CD4-positive, alpha-beta T cell (primary cell): ENCODE measurements around the gene SPRTN. TPM values are rescaled to one million over a fixed set of nuclear protein-coding genes. Genes with fewer than 3 reads are reported as not detected.

Experiments
- ATAC-seq: fragments of 200-7000 bp; cut with Tn5 transposase; one replicate; pipeline ENCODE4 v1.10.0; 2022; ENCODE audit warnings: mild to moderate bottlenecking; ENCODE audit not compliant: poor library complexity
- CTCF ChIA-PET: fragments of 350-600 bp; sonication (Branson Sonifier 250); formaldehyde crosslinking; loops from one replicate; lab custom pipeline; 2021; ENCODE audit warnings: antibody characterized with exemption, inconsistent platforms; lab: Charles Lee
- POLR2A ChIA-PET: fragments of 350-600 bp; sonication (Branson Sonifier 250); formaldehyde crosslinking; loops from one replicate; lab custom pipeline; 2021; ENCODE audit warnings: antibody characterized with exemption, inconsistent platforms; lab: Charles Lee
- DNase-seq, 14 experiments: peaks; one replicate each; pipeline ENCODE4 v3.0.0-alpha.2; 2013 to 2020; ENCODE audit warnings: mixed read lengths in 2 of 14
- H3K27ac ChIP-seq, 2 donors: one replicate each; pipeline versions ENCODE4 v1.5.1 to v1.7.0; 2013; ENCODE audit warnings: low read length in 2 of 2, low read depth in 1 of 2, mild to moderate bottlenecking in 1 of 2
- H3K27me3 ChIP-seq, 2 experiments: 1 replicate in 1 of 2; 2 replicates in 1 of 2; pipeline versions ENCODE4 v1.6.1 to v1.7.0; 2013; ENCODE audit warnings: low read length in 2 of 2, control low read depth in 1 of 2, mild to moderate bottlenecking in 1 of 2, moderate library complexity in 1 of 2; ENCODE audit not compliant: insufficient read depth in 2 of 2, control insufficient read depth in 1 of 2
- H3K36me3 ChIP-seq: one replicate; pipeline ENCODE4 v1.6.1; 2013; ENCODE audit warnings: low read length, control low read depth; ENCODE audit not compliant: insufficient read depth
- H3K4me1 ChIP-seq: one replicate; pipeline ENCODE4 v1.6.1; 2013; ENCODE audit warnings: low read length, control low read depth; ENCODE audit not compliant: insufficient read depth
- H3K4me3 ChIP-seq: one replicate; pipeline ENCODE4 v1.5.1; 2013; ENCODE audit warnings: mild to moderate bottlenecking, low read length, moderate library complexity
- H3K9me3 ChIP-seq, 2 experiments: 1 replicate in 1 of 2; 2 replicates in 1 of 2; pipeline versions ENCODE4 v1.6.1 to v1.7.0; 2013; ENCODE audit warnings: low read length in 2 of 2, mild to moderate bottlenecking in 2 of 2, control low read depth in 1 of 2, moderate library complexity in 1 of 2; ENCODE audit not compliant: control insufficient read depth in 1 of 2, insufficient read depth in 1 of 2
- H3K27ac Mint-ChIP-seq: one replicate; pipeline ENCODE4 v1.8.0; 2020; ENCODE audit warnings: mixed read lengths
- H3K27me3 Mint-ChIP-seq: one replicate; pipeline ENCODE4 v1.8.0; 2021; ENCODE audit warnings: mixed read lengths
- H3K36me3 Mint-ChIP-seq: one replicate; pipeline ENCODE4 v1.8.0; 2021; ENCODE audit warnings: low read depth, mixed read lengths
- H3K4me1 Mint-ChIP-seq: one replicate; pipeline ENCODE4 v1.8.0; 2021; ENCODE audit warnings: low read depth, mixed read lengths
- H3K4me3 Mint-ChIP-seq: one replicate; pipeline ENCODE4 v1.8.0; 2020; ENCODE audit warnings: mild to moderate bottlenecking, mixed read lengths
- H3K9me3 Mint-ChIP-seq: one replicate; pipeline ENCODE4 v1.8.0; 2020; ENCODE audit warnings: mixed read lengths
- CTCF ChIP-seq: fragments of 200-600 bp; IDR thresholded peaks from one replicate; pipeline ENCODE4 v1.8.0; 2022; ENCODE audit warnings: antibody characterized with exemption, mild to moderate bottlenecking
- intact Hi-C, 2 experiments: fragments of 100-400 bp; cut with DNase I in 1 of 2; cut with micrococcal nuclease in 1 of 2; formaldehyde crosslinking; loops; one replicate each; pipeline versions ENCODE4 v1.15.1 to v1.9.0; 2023 to 2025; cut with DNase I, micrococcal nuclease
- total RNA-seq, 174 experiments: library from RNA in 2 of 174; stranded (reverse) in 2 of 174; gene quantifications; one replicate each; pipeline ENCODE4 v1.2.3 and lab custom pipeline; 2021 to 2026

Gene SPRTN
- total RNA-seq, 2 experiments from 2014 or later = 27.7 to 30.9 TPM

DNA sequence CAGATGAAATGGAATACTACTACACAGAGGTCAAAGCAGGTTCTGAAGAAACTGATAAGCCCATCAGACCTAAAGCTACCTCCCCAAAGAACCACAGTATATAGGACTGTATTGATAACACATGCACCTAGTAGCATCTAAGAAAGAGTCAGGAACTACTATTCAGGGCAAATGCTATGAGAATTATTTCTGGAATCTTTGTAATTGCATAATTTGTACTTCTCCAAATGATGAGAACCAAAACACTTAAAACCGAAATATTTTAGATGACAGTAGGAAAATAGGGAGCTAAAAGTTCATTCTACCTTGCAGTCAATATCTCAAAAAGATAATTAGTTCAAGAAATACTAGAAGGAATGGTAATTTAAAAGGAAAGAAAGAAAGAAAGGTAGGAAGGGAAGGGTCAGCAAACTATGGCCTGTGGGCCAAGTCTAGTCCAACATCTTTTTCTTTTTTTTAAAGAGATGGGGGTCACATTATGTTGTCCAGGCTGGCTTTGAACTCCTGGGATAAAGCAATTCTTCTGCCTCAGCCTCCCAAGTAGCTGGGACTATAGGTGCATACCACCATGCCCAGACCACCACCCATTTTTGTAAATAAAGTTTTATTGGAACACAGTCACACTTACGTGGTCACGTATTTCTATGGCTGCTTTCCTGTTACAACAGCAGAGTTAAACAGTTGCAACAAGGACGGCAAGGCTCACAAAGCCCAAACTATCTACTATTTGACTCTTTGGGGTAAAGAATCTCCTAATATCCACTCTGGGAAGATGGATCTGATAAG, 60.0 kb downstream of the SPRTN start:
- H3K4me3 ChIP-seq = no peak overlapping the region
- H3K36me3 Mint-ChIP-seq = peaks cover 11% of the 10 kb centered on the region
- H3K27me3 ChIP-seq = no peaks in the 10 kb centered on the region
- intact Hi-C loops = no loop called here
- H3K9me3 ChIP-seq = no peaks in the 10 kb centered on the region
- no peak overlapping the region for H3K27ac ChIP-seq
- no peak overlapping the region for H3K4me3 Mint-ChIP-seq
- DNase-seq (no peak), ATAC-seq (no peak)
- H3K9me3 Mint-ChIP-seq = no peaks in the 10 kb centered on the region
- ChIA-PET POLR2A (interaction anchor here (0.5 kb wide), 1 partner anchor 22 kb away, joined by 4 read pairs; no protein-coding TSS in a partner anchor), CTCF (no interaction called here)
- H3K4me1 ChIP-seq = no peaks in the 10 kb centered on the region
- no peak for TF ChIP-seq CTCF
- H3K27ac Mint-ChIP-seq = no peak overlapping the region
- no peaks in the 10 kb centered on the region for H3K27me3 Mint-ChIP-seq
- no peaks in the 10 kb centered on the region for H3K36me3 ChIP-seq
- peaks cover 81% of the 10 kb centered on the region for H3K4me1 Mint-ChIP-seq

DNA sequence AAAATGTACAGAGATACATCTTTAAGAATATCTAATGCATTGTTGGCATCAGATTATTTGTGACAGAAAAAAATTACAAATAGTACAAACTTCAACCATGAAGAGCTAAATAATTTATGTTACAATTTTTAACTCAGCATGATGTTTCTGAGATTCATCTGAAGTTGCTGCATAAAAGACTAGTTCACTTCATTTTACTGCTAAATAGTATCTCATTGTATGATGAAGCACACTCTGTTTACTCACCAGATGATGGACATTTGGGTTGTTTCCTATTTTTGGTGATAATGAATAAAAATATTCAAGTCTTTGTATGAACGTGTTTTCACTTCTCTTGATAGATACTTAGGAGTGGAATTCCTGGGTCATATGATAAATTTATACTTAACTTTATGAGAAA, 63.4 kb downstream of the SPRTN start:
- Mint-ChIP-seq H3K9me3 (no peaks in the 10 kb centered on the region), H3K4me1 (peaks cover 62% of the 10 kb centered on the region), H3K27ac (no peak overlapping the region), H3K27me3 (no peaks in the 10 kb centered on the region), H3K4me3 (no peak overlapping the region), H3K36me3 (peaks cover 10% of the 10 kb centered on the region)
- ATAC-seq = no peak
- Histone ChIP-seq H3K9me3 (no peaks in the 10 kb centered on the region), H3K4me1 (peaks cover 3% of the 10 kb centered on the region), H3K27ac (no peak overlapping the region), H3K4me3 (no peak overlapping the region), H3K27me3 (no peaks in the 10 kb centered on the region), H3K36me3 (no peaks in the 10 kb centered on the region)
- ChIA-PET POLR2A (no interaction called here), CTCF (interaction anchor here (0.6 kb wide), 1 partner anchor 15 kb away, joined by 3 read pairs; no protein-coding TSS in a partner anchor)
- TF ChIP-seq CTCF = no peak
- intact Hi-C loops = no loop called here
- no peak for DNase-seq

DNA sequence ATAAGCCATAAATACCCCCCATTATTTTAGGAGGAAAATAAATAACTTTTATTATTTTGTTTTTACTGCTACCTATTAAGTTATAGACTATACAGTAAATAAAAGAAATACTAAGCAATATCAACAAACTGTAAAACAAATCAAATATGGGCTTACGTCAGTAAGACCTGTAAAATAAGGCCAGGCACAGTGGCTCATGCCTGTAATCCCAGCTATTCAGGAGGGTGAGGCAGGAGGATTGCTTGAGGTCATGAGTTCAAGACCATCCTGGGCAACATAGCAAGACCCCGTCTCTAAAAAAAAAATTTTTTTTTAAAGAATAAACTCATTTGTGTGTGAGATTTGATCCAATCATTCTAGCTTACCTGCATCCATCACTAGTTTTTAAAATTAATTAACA, 66.2 kb downstream of the SPRTN start:
- no peaks in the 10 kb centered on the region for H3K27me3 ChIP-seq
- DNase-seq = no peak
- peaks cover 37% of the 10 kb centered on the region for H3K4me1 Mint-ChIP-seq
- peaks cover 10% of the 10 kb centered on the region for H3K36me3 Mint-ChIP-seq
- H3K9me3 ChIP-seq = no peaks in the 10 kb centered on the region
- no peaks in the 10 kb centered on the region for H3K9me3 Mint-ChIP-seq
- H3K4me3 Mint-ChIP-seq = no peak overlapping the region
- ATAC-seq = no peak
- no peaks in the 10 kb centered on the region for H3K27me3 Mint-ChIP-seq
- H3K27ac Mint-ChIP-seq = no peak overlapping the region
- H3K27ac ChIP-seq = no peak overlapping the region
- H3K4me1 ChIP-seq = peaks cover 5% of the 10 kb centered on the region
- ChIA-PET CTCF (interaction anchor here (0.6 kb wide), 1 partner anchor 17 kb away, joined by 4 read pairs; no protein-coding TSS in a partner anchor), POLR2A (interaction anchor here (0.9 to 1.0 kb wide), 2 partner anchors 15 to 124 kb away, joined by 3 read pairs; partner anchors contain the start of gene TSNAX)
- H3K36me3 ChIP-seq = peaks cover 14% of the 10 kb centered on the region
- intact Hi-C loops = no loop called here
- no peak overlapping the region for H3K4me3 ChIP-seq
- no peak for TF ChIP-seq CTCF

Other genes with a start within 250 kb of the SPRTN start
- not detected for gene TRIM67, start 176.2 kb upstream of the SPRTN start, total RNA-seq
- gene GNPAT, start 97.1 kb upstream of the SPRTN start, total RNA-seq = 10 to 100 TPM; 11.8 to 12.8 TPM
- gene EXOC8, start 441 bp upstream of the SPRTN start, total RNA-seq = 10 to 100 TPM; 28.0 to 31.9 TPM
- 1 to 10 TPM; 8.2 to 9.4 TPM for gene EGLN1, start 84.0 kb downstream of the SPRTN start, total RNA-seq
- gene TSNAX, start 190.4 kb downstream of the SPRTN start, total RNA-seq = 10 to 100 TPM; 33.5 to 35.7 TPM